Measurements from ENCODE around the gene COL17A1. TPM values are rescaled to one million over a fixed set of nuclear protein-coding genes. Genes with fewer than 3 reads are reported as not detected.

COL17A1 gene
- total and polyA plus RNA-seq, 9 of the 15 experiments (the other 6 are each of a cell fraction or from before 2014, with no cell fraction given) = not detected

DNA sequence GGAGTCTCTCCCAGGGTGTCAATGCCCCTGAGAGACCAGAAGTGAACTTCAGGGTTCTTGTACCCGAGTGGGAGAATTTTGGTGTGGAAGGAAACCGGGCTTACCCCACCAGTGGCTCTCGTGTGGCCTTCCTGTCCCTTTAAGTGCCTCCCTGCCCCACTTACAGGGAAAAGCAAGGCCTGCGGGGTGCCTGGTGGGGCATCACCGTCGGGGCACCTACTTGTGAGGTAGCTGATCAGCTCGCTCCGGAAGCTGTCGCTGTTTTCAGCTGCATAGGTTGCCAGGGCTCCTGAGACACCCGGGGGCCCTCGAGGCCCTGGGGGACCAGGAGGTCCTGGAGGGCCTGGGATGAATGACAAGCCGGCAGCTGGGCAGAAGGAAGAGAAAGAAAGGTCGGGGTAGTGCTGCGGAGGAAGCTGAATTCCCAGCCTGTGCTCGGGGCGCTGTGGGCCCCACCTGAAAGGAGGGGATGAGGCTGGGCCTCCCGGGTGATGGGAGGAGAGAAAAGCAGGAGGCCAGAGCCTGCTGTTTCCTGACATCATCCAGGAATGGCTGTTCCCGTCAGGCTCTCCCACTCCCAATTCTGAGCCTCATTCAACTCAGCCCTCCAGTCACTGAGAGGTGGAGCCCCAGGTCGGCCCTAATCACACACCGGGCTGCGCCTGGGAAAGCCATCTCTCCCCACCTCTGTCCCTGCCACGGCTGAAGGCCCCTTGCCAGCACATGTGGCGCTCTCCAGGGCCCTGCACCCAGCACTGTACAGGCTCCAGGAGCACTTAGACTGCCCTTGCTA, 51.1 kb downstream of the COL17A1 start:
- ChIA-PET POLR2A (interaction anchor here (0.6 to 1.2 kb wide), 2 partner anchors 17 to 126 kb away, joined by 4 to 5 read pairs; no protein-coding TSS in a partner anchor), CTCF (ENCODE audit: low intra/inter-chr PET ratio) (no interaction called here)
- H2AFZ ChIP-seq (ENCODE audit: low read depth, low read length) = no peak overlapping the region
- WGBS (ENCODE audit: insufficient coverage, low coverage, missing lambda C conversion rate) = 46% methylated on average over 10 of the region's 23 CpGs
- intact Hi-C loops (cut with micrococcal nuclease) = no loop called here
- in situ Hi-C loops (cut with MboI) = no loop called here
- no peaks in the 10 kb centered on the region for H3K27me3 ChIP-seq (ENCODE audit: control insufficient read depth in 2 of 2, insufficient read depth in 2 of 2, low read length in 2 of 2)
- no peak for TF ChIP-seq MYNN (IDR thresholded peaks at IDR 0.05)
- no peak for TF ChIP-seq MYNN (CRISPR knock-in tag; IDR thresholded peaks at IDR 0.05)
- no peak for TF ChIP-seq SAFB2 (IDR thresholded peaks at IDR 0.05; ENCODE audit: borderline replicate concordance, low read depth, low read length, severe bottlenecking)
- H3K9me1 ChIP-seq (ENCODE audit: control insufficient read depth, insufficient read depth, low read length) = no peaks in the 10 kb centered on the region
- no peak overlapping the region; a peak in 1 of 4 replicates for H3K9ac ChIP-seq (ENCODE audit: insufficient read depth in 1 of 2, low read depth in 2 of 2, low read length in 2 of 2)
- no peak overlapping the region for H3K27ac ChIP-seq (ENCODE audit: extremely low read depth, low read depth, low read length)
- no peak for DNase-seq (ENCODE audit: extremely low read depth in 1 of 4, low spot score in 3 of 4)
- BruUV-seq (replicated peaks) = no TSS peak
- no peaks in the 10 kb centered on the region for H4K20me1 ChIP-seq (replicated peaks; ENCODE audit: control insufficient read depth, insufficient read depth, low read length)
- H3K9me3 ChIP-seq (replicated peaks; ENCODE audit: control insufficient read depth, insufficient read depth, low read depth, low read length) = no peaks in the 10 kb centered on the region
- no peak; the same call in 2 of the 3 replicates for ATAC-seq
- no peak overlapping the region for H3K4me2 ChIP-seq (ENCODE audit: insufficient read depth, low read length)
- no peak overlapping the region for H3K4me3 ChIP-seq
- H3K4me1 ChIP-seq (replicated peaks in 1 of 2; ENCODE audit: control insufficient read depth in 2 of 2, insufficient read depth in 2 of 2, low read length in 2 of 2) = peaks cover 0 to 5% of the 10 kb centered on the region in 2 experiments; a peak in 2 of 5 replicates
- peaks cover 8% of the 10 kb centered on the region; the same call in 2 of the 3 replicates for H3K36me3 ChIP-seq (ENCODE audit: control insufficient read depth, insufficient read depth, low read length)
- no peak for FAIRE-seq
- H3K79me2 ChIP-seq (ENCODE audit: control insufficient read depth, insufficient read depth, low read length) = no peaks in the 10 kb centered on the region

DNA sequence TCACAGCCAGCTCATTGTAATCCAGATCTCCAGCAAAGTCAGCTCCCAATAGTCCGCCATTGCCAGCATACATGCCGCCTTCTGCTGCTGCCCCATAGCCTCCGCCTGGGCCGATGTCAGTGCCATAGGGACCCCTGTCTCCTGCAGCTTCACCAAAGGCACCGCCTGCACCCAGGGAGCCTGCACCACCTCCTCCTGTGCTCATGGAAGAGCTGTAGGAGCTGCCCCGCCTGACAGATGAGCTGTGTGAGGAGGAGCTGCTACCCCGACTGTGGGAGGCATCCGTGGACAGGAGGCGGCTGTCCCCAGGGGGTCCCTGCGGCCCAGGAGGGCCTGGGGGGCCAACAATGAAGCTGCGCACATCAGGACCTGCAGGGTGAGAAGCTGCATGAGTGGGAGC, 51.7 kb downstream of the COL17A1 start:
- DNase-seq (ENCODE audit: extremely low read depth in 1 of 4, low spot score in 3 of 4) (no peak), FAIRE-seq (no peak), ATAC-seq (no peak)
- CTCF ChIA-PET (ENCODE audit: low intra/inter-chr PET ratio) = no interaction called here
- Histone ChIP-seq H3K4me1 (replicated peaks in 1 of 2; ENCODE audit: control insufficient read depth in 2 of 2, insufficient read depth in 2 of 2, low read length in 2 of 2) (peaks cover 0 to 5% of the 10 kb centered on the region in 2 experiments; a peak in 2 of 5 replicates), H3K27ac (ENCODE audit: extremely low read depth, low read depth, low read length) (no peak overlapping the region), H4K20me1 (replicated peaks; ENCODE audit: control insufficient read depth, insufficient read depth, low read length) (no peaks in the 10 kb centered on the region), H3K79me2 (ENCODE audit: control insufficient read depth, insufficient read depth, low read length) (no peaks in the 10 kb centered on the region), H3K9me1 (ENCODE audit: control insufficient read depth, insufficient read depth, low read length) (no peaks in the 10 kb centered on the region), H3K4me2 (ENCODE audit: insufficient read depth, low read length) (no peak overlapping the region), H3K9me3 (replicated peaks; ENCODE audit: control insufficient read depth, insufficient read depth, low read depth, low read length) (no peaks in the 10 kb centered on the region), H3K27me3 (ENCODE audit: control insufficient read depth in 2 of 2, insufficient read depth in 2 of 2, low read length in 2 of 2) (no peaks in the 10 kb centered on the region), H2AFZ (ENCODE audit: low read depth, low read length) (no peak overlapping the region), H3K4me3 (no peak overlapping the region), H3K36me3 (ENCODE audit: control insufficient read depth, insufficient read depth, low read length) (peaks cover 11% of the 10 kb centered on the region; the same call in 2 of the 3 replicates), H3K9ac (ENCODE audit: insufficient read depth in 1 of 2, low read depth in 2 of 2, low read length in 2 of 2) (no peak overlapping the region)
- 69% methylated on average over 7 of the region's 11 CpGs for WGBS (ENCODE audit: insufficient coverage, low coverage, missing lambda C conversion rate)
- POLR2A ChIA-PET = interaction anchor here (0.6 to 1.2 kb wide), 2 partner anchors 17 to 313 kb away, joined by 4 read pairs; no protein-coding TSS in a partner anchor
- intact Hi-C loops (cut with micrococcal nuclease) (no loop called here), in situ Hi-C loops (cut with MboI) (no loop called here)
- TF ChIP-seq PTRF (tag; IDR thresholded peaks at IDR 0.05) = no peak
- no peak for TF ChIP-seq HNRNPUL1 (IDR thresholded peaks at IDR 0.05; ENCODE audit: low read length)
- no peak for TF ChIP-seq ZC3H4 (CRISPR knock-in tag; IDR thresholded peaks at IDR 0.05; ENCODE audit: borderline replicate concordance)
- TF ChIP-seq GMEB1 (CRISPR knock-in tag; IDR thresholded peaks at IDR 0.05) = no peak
- no peak for TF ChIP-seq CREB1 (IDR thresholded peaks at IDR 0.05)
- no peak for TF ChIP-seq CREB1 (CRISPR knock-in tag; IDR thresholded peaks at IDR 0.05)
- no peak for TF ChIP-seq ZNF347 (CRISPR knock-in tag; IDR thresholded peaks at IDR 0.05; ENCODE audit: low read depth)
- TF ChIP-seq KDM1A (IDR thresholded peaks at IDR 0.05) = no peak
- peak; percentile 43; the same call in 1 of the 2 replicates for TF ChIP-seq POLR2G (IDR thresholded peaks at IDR 0.05; ENCODE audit: low read depth, low read length)
- no TSS peak for BruUV-seq (replicated peaks)
